Measurements from ENCODE around the gene STAG1.
"Not testable (repeated sequence)": the region's sequence is repeated elsewhere in the genome, so short reads cannot be mapped to it uniquely, and the experiment has no call there.

The STAG1 gene

GRCh38 chr3:136512381-136512780, 239.8 kb downstream of the STAG1 start:
- peak; percentile 47 to 55 for DNase-seq (ENCODE audit: low read depth in 2 of 2)

DNA sequence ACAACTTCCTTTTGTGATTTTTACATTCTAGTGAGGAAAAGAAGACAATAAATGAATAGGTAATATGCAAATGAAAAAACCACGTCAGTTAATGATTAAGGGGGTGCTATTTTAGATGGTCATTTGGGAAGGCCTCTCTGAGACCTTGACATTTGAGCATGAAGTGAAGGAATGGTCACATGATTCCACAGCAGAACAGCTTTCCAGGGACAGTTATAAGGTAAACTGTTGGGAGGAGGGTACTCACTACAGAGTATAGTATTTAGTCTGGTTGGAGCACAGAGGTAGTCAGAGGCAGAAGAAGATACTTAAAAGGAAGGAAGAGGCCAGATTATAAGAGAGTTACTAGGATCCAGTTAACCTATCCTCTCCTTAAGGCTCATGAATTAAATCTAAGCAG, 246.5 kb downstream of the STAG1 start:
- DNase-seq (ENCODE audit: low read depth in 2 of 2) = no peak

DNA sequence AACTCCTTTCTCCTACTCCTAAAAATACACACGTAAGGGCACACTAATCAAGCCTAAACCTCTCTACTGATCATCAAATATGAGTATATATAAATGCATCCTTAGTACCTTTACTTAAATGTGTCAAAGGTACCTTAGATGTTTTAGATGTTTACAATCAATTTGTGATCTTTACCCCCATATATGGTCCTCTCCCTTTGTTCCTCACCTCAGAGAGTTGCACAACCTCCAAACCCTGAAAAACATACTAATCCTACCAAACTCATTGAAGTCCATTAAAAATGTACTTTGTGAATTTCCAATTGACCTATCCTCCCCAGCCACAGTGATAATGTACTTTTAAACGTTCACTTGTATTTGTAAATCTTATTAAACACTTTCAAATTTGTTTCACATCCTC, 249.1 kb downstream of the STAG1 start:
- DNase-seq (ENCODE audit: low read depth in 2 of 2) = no peak

DNA sequence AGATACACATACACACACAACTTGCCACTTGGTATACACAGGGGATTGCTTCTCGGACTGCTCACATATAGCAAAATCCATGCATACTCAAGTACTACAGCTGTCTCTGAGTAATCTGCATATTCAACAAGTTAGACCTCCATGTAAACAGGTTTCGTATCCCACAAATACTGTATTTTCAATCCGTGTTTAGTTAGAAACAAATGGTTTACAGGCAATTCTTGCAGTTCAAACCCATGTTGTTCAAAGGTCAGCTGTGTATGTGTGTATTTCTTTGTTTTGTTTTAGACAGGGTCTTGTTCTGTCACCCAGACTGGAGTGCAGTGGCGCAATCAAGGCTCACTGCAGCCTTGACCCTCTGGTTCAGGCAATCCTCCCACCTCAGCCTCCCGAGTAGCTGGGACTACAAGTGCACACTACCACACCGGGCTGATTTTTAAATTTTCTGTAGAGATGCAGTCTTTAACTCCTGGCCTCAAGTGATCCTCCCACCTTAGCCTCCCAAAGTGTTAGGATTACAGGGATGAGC, 253.2 kb downstream of the STAG1 start:
- no peak for DNase-seq (ENCODE audit: low read depth in 2 of 2)

DNA sequence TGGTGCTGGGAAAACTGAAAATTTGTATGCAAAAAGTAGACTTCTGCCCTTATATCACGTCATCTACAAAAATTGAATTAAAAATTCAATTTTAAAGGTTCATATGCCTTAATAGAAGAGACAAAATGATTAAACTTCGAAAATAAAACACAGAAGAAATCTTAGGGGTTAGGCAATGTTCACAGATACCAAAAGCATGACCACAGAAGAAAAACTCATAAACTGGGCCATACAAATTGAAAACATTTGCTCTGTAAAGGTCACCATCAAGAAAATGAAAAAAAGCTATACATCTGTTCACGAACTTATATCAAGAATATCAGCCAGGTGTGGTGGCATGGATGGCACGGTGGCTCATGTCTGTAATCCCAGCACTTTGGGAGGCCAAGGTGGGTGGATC, 257.0 kb downstream of the STAG1 start:
- no peak for DNase-seq (ENCODE audit: low read depth in 2 of 2)

DNA sequence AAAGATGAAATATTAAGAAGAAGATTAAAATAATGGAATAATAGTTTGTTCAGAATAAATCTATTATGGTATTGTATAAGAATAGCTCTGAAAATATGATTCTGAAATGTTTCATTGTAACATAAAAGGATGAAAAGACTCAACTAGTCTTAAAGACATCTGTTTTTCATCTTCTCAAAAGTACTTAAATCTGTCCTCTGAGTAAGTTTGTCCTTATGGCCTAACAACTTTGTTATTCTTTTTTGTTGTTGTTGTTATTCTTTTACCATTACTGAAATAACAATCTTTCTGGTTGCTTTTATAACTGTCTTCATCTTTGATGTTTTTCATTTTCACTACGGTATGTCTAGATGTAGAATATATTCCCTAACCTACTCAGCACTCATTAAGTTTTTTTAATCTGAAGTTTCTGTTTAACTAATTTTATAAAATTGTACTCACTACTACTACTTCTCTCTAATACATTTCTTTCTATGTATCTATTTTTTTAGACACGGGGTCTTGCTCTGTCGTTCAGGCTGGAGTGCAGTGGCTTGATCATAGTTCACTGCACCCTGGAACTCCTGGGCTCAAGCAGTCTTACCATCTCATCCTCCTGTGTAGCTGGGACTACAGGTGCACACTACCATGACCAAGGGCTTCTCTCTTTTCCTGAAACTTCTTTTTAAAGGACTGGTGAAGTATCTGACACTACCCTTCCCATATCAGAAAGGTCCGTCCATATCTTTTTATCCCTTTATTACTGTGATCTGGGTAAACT, 261.4 kb downstream of the STAG1 start:
- DNase-seq (ENCODE audit: low read depth in 2 of 2) = no peak

GRCh38 chr3:136485777-136486176, 266.4 kb downstream of the STAG1 start:
- no peak for DNase-seq (ENCODE audit: low read depth in 2 of 2)

- no peak for DNase-seq (ENCODE audit: low read depth in 2 of 2)
Observed at GRCh38 chr3:136476280-136476679, 275.9 kb downstream of the STAG1 start.

GRCh38 chr3:136474876-136475275, 277.3 kb downstream of the STAG1 start:
- DNase-seq (ENCODE audit: low read depth in 2 of 2) = not testable (repeated sequence)

GRCh38 chr3:136473716-136474326, 278.4 kb downstream of the STAG1 start:
- DNase-seq (ENCODE audit: low read depth in 2 of 2) = peak; percentile 8 to 9

- no peak for DNase-seq (ENCODE audit: low read depth in 2 of 2)
Observed at GRCh38 chr3:136465296-136465695, 286.9 kb downstream of the STAG1 start.

GRCh38 chr3:136464502-136464901, 287.7 kb downstream of the STAG1 start:
- no peak for DNase-seq (ENCODE audit: low read depth in 2 of 2)

DNA sequence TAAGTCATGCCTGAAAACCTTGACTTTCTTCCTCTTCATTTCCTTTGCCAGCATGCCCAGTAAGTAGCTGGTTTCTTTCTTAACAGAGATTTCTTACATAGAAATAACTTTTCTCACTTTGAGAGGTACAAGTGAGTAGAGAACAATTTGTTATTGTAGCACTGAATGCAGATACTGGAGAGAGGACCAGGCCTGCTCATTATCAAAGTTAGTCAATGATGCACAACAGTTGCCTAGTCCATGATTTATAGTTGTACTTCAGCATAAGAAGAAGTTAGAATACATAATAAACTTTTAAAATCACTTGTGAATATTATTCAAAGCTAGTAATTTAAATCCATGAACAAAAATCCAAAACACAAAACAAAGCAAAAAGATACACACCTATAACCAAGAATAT, 289.0 kb downstream of the STAG1 start:
- no peak for DNase-seq (ENCODE audit: low read depth in 2 of 2)

DNA sequence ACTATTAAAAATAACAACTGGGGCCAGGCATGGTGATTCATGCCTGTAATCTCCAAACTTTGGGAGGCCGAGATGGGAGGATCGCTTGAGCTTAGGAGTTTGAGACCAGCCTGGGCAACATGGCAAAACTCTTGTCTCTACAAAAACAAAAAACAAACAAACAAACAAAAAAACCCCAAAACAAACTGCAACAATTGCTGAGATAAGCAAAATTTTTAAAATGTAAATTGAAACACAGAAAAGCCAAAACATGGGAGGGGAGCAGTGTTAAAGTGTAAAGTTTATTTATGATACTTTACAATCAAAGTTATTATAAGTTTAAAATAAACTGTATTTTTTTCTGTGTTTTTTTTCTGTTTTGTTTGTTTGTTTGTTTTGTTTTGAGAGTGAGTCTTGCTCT, 294.4 kb downstream of the STAG1 start:
- no peak for DNase-seq (ENCODE audit: low read depth in 2 of 2)

GRCh38 chr3:136456196-136456595, 296.0 kb downstream of the STAG1 start:
- no peak for DNase-seq (ENCODE audit: low read depth in 2 of 2)

GRCh38 chr3:136444581-136444980, 307.6 kb downstream of the STAG1 start:
- DNase-seq (ENCODE audit: low read depth in 2 of 2) = no peak

- no peak for DNase-seq (ENCODE audit: low read depth in 2 of 2)
Observed at GRCh38 chr3:136437043-136437442, 315.1 kb downstream of the STAG1 start.

DNA sequence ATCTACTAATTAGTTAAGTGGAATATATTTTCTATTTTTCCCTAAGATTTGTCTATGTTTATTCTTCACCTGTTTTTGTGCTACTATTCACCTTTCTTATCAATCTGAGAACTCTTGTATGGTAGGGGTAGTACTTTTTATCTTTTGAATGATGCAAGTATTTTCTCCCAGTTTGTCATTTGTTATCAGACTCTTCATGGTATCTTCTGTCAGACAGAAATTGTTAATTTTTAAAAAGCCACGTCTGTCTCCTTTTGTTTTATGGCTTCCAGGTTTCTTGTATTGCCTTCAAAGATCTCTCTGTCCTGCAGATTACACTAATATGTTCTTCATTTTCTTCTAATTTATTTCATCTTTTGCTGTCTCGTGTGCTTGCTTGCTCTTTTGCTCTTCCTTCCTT, 317.7 kb downstream of the STAG1 start:
- no peak for DNase-seq (ENCODE audit: low read depth in 2 of 2)

- DNase-seq (ENCODE audit: low read depth in 2 of 2) = no peak
Observed at GRCh38 chr3:136432685-136433084, 319.5 kb downstream of the STAG1 start.

DNA sequence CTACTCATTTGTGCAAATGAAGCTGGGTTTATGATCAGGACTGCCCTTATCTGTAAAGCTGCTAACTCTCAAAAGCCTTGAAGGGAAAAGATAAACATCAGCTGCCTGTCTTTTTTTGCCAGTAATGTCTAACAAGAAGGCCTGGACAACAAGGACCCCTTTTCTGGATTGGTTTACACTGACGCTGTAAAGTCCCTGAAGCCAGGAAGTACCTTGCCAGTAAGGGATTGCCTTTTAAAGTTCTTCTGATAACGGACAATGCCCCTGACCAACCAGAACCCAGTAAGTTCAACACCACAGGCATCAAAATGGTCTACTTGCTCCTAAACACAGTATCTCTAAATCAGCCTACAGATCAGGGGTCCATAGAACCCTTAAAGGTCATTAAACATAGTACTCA, 324.0 kb downstream of the STAG1 start:
- no peak for DNase-seq (ENCODE audit: low read depth in 2 of 2)

GRCh38 chr3:136427236-136427635, 324.9 kb downstream of the STAG1 start:
- no peak for DNase-seq (ENCODE audit: low read depth in 2 of 2)

DNA sequence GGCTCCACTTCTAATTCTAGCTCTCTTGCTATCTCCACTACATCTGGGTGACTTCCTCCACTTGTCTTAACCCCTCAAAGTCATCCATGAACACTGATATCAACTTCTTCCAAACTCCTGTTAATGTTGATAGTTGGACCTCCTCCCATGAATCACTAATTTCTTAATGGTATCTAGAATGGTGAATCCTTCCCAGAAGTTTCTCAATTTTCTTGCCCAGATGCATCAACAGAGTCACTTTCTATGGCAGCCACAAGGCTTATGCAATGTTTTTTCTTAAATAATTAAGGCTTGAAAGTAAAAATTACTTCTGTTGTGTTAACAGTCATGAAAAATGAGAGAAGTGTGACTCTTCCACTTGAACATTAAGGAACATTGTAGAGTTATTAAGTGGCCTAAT, 337.7 kb downstream of the STAG1 start:
- no peak for DNase-seq (ENCODE audit: low read depth in 2 of 2)

DNA sequence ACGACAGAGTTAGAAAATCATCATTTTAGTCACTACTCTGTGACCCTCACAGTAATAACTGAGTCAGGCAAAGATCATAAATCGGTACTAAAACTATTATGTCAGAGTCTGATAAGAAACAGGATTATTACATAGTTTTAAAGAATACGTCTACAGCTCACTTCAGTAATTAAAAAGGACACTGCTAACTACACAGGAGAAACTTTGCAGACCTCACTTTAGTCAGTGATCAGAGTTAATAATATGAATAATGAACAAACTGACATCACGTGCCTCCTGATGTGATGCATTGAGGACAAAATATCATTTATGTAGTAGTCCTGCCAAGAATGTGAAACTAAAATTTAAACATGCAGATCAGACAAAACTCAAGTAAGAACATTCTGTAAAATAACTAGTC, 339.9 kb downstream of the STAG1 start:
- no peak for DNase-seq (ENCODE audit: low read depth in 2 of 2)
